Naive thymus-derived CD4-positive, alpha-beta T cell (primary cell): ENCODE data around the gene SH2D3C. TPM values are rescaled to one million over a fixed set of nuclear protein-coding genes. Genes with fewer than 3 reads are reported as not detected.
A peak's percentile ranks its signal among the peaks of the same experiment; 100 is the strongest.
"Not testable (repeated sequence)": the region's sequence is repeated elsewhere in the genome, so short reads cannot be mapped to it uniquely, and the experiment has no call there.

Source experiments
- ATAC-seq: fragments of 150-1000 bp; cut with Tn5 transposase; 2 replicates; pipeline ENCODE4 v1.10.0; 2021; ENCODE audit warnings: mild to moderate bottlenecking, moderate library complexity
- CTCF ChIA-PET: fragments of 350-600 bp; sonication (Branson Sonifier 250); formaldehyde crosslinking; loops from one replicate; lab custom pipeline; 2021; ENCODE audit warnings: antibody characterized with exemption; lab: Charles Lee
- POLR2A ChIA-PET: fragments of 350-600 bp; sonication (Branson Sonifier 250); formaldehyde crosslinking; loops from one replicate; lab custom pipeline; 2021; ENCODE audit warnings: antibody characterized with exemption, inconsistent platforms; lab: Charles Lee
- DNase-seq, 9 donors: peaks; one replicate each; pipeline versions ENCODE4 v3.0.0 to v3.0.0-alpha.2; 2020 to 2022; ENCODE audit warnings: mixed read lengths in 1 of 9
- H3K27ac ChIP-seq: one replicate; pipeline ENCODE4 v1.7.0; 2013; ENCODE audit warnings: mild to moderate bottlenecking, low read depth, low read length, moderate library complexity
- H3K27me3 ChIP-seq, 2 donors: one replicate each; pipeline ENCODE4 v1.7.0; 2013; ENCODE audit warnings: low read length in 2 of 2, mild to moderate bottlenecking in 2 of 2, moderate library complexity in 2 of 2; ENCODE audit not compliant: control insufficient read depth in 2 of 2, insufficient read depth in 2 of 2
- H3K36me3 ChIP-seq, 3 experiments: 1 replicate in 2 of 3; 2 replicates in 1 of 3; pipeline ENCODE4 v1.7.0; 2013; ENCODE audit warnings: low read length in 3 of 3, mild to moderate bottlenecking in 3 of 3, moderate library complexity in 1 of 3; ENCODE audit not compliant: insufficient read depth in 3 of 3, control insufficient read depth in 2 of 3
- H3K4me1 ChIP-seq, 2 donors: one replicate each; pipeline ENCODE4 v1.7.0; 2013; ENCODE audit warnings: low read length in 2 of 2, mild to moderate bottlenecking in 2 of 2, moderate library complexity in 1 of 2; ENCODE audit not compliant: control insufficient read depth in 2 of 2, insufficient read depth in 2 of 2
- H3K4me3 ChIP-seq: 2 replicates; pipeline ENCODE4 v1.7.0; 2013; ENCODE audit warnings: mild to moderate bottlenecking, low read length
- H3K9me3 ChIP-seq, 3 experiments: 1 replicate in 2 of 3; 2 replicates in 1 of 3; pipeline ENCODE4 v1.7.0; 2013; ENCODE audit warnings: low read length in 3 of 3; ENCODE audit not compliant: control insufficient read depth in 2 of 3
- H3K27ac Mint-ChIP-seq, 9 donors: one replicate each; pipeline ENCODE4 v1.8.0; 2020 to 2022; ENCODE audit warnings: mixed read lengths in 9 of 9, mild to moderate bottlenecking in 8 of 9, moderate library complexity in 5 of 9, inconsistent platforms in 2 of 9
- H3K27me3 Mint-ChIP-seq, 5 donors: one replicate each; pipeline ENCODE4 v1.8.0; 2021 to 2022; ENCODE audit warnings: mixed read lengths in 5 of 5, mild to moderate bottlenecking in 1 of 5
- H3K36me3 Mint-ChIP-seq, 5 donors: one replicate each; pipeline ENCODE4 v1.8.0; 2020 to 2022; ENCODE audit warnings: mixed read lengths in 5 of 5, mild to moderate bottlenecking in 3 of 5, inconsistent platforms in 1 of 5
- H3K4me1 Mint-ChIP-seq, 7 donors: one replicate each; pipeline ENCODE4 v1.8.0; 2020 to 2022; ENCODE audit warnings: mixed read lengths in 7 of 7, mild to moderate bottlenecking in 3 of 7, inconsistent platforms in 1 of 7
- H3K4me3 Mint-ChIP-seq, 10 donors: one replicate each; pipeline ENCODE4 v1.8.0; 2020 to 2022; ENCODE audit warnings: mild to moderate bottlenecking in 10 of 10, mixed read lengths in 10 of 10, moderate library complexity in 6 of 10, inconsistent platforms in 2 of 10
- H3K9me3 Mint-ChIP-seq, 11 donors: one replicate each; pipeline ENCODE4 v1.8.0; 2020 to 2022; ENCODE audit warnings: mixed read lengths in 11 of 11, mild to moderate bottlenecking in 4 of 11, inconsistent platforms in 1 of 11, moderate library complexity in 1 of 11
- intact Hi-C, 2 donors: fragments of 100-400 bp; cut with micrococcal nuclease; formaldehyde crosslinking; loops; one replicate each; pipeline ENCODE4 v1.15.1; 2023
- polyA plus RNA-seq, 2 donors: library from polyadenylated mRNA; unstranded; fragments of 300-500 nt; fragmentation: Illumina TruSeq; gene quantifications; one replicate each; pipeline ENCODE4 v1.2.3, GENCODE V29; 2021
- total RNA-seq, 6 experiments: library from RNA in 5 of 6; stranded (reverse) in 5 of 6; gene quantifications; 1 replicate in 5 of 6; 2 replicates in 1 of 6; pipeline ENCODE4 v1.2.3 and lab custom pipeline; 2021 to 2026

SH2D3C gene
- total and polyA plus RNA-seq, 7 experiments from 2014 or later = 20.9 to 72.9 (median 51.9) TPM

- H3K36me3 ChIP-seq, H3K27me3 ChIP-seq, intact Hi-C loops, H3K4me3 ChIP-seq, H3K9me3 Mint-ChIP-seq, ATAC-seq, H3K27me3 Mint-ChIP-seq, H3K9me3 ChIP-seq: not testable (repeated sequence)
- peak overlapping the region in 6 of 10 donors; percentile 21 to 94 (median 37) for H3K4me3 Mint-ChIP-seq
- Histone ChIP-seq H3K27ac (peak overlapping the region; percentile 88), H3K4me1 (peaks cover 56% of the 10 kb centered on the region in 2 donors)
- peak overlapping the region in 8 of 9 donors; percentile 5 to 98 (median 91) for H3K27ac Mint-ChIP-seq
- peaks cover 0 to 22% (median 4%) of the 10 kb centered on the region in 5 donors for H3K36me3 Mint-ChIP-seq
- H3K4me1 Mint-ChIP-seq = peaks cover 34 to 76% (median 64%) of the 10 kb centered on the region in 7 donors
- ChIA-PET POLR2A (interaction anchor here (1.1 kb wide), 1 partner anchor 10 kb away, joined by 4 read pairs; no protein-coding TSS in a partner anchor), CTCF (interaction anchor here (1.8 kb wide), 1 partner anchor 140 kb away, joined by 7 read pairs; no protein-coding TSS in a partner anchor)
- peak in 3 of 9 donors; percentile 28 to 44 (median 33) for DNase-seq
Observed at GRCh38 chr9:127780909-127781308, 2.4 kb upstream of the SH2D3C start.

- POLR2A ChIA-PET = interaction anchor here (0.6 to 1.2 kb wide), 4 partner anchors 9 to 188 kb away, joined by 3 to 4 read pairs (median 3); no protein-coding TSS in a partner anchor
- DNase-seq (no peak), ATAC-seq (no peak)
- H3K36me3 ChIP-seq = peaks cover 0 to 4% (median 0%) of the 10 kb centered on the region in 3 experiments
- H3K4me3 ChIP-seq = no peak overlapping the region
- peaks cover 56 to 59% of the 10 kb centered on the region in 2 donors for H3K4me1 ChIP-seq
- H3K9me3 Mint-ChIP-seq = no peaks in the 10 kb centered on the region
- H3K27me3 Mint-ChIP-seq = no peaks in the 10 kb centered on the region
- no peaks in the 10 kb centered on the region for H3K9me3 ChIP-seq
- H3K27me3 ChIP-seq = no peaks in the 10 kb centered on the region
- H3K27ac ChIP-seq = peak overlapping the region; percentile 88
- H3K4me3 Mint-ChIP-seq = peak overlapping the region; percentile 17 to 100 (median 94)
- intact Hi-C loops = no loop called here
- peak overlapping the region; percentile 36 to 98 (median 92) for H3K27ac Mint-ChIP-seq
- H3K4me1 Mint-ChIP-seq = peaks cover 34 to 76% (median 64%) of the 10 kb centered on the region in 7 donors
- CTCF ChIA-PET = interaction anchor here (1.2 to 1.8 kb wide), 2 partner anchors 17 to 141 kb away, joined by 3 to 7 read pairs; no protein-coding TSS in a partner anchor
- H3K36me3 Mint-ChIP-seq = peaks cover 0 to 22% (median 4%) of the 10 kb centered on the region in 5 donors
Observed at GRCh38 chr9:127780126-127780885, 1.8 kb upstream of the SH2D3C start.

GRCh38 chr9:127779136-127779981, 893 bp upstream of the SH2D3C start:
- peaks cover 51 to 59% of the 10 kb centered on the region in 2 donors for H3K4me1 ChIP-seq
- DNase-seq (peak in 1 of 9 donors; percentile 64), ATAC-seq (peak; percentile 39)
- H3K9me3 Mint-ChIP-seq = no peaks in the 10 kb centered on the region
- peak overlapping the region; percentile 94 to 100 (median 98) for H3K4me3 Mint-ChIP-seq
- intact Hi-C loops = loop anchor here (1.0 to 10.0 kb wide), 6 partner anchors 8 to 495 kb away; partner anchors contain the start of genes GOLGA2 (in 1 of the 2), PTGES2 (in 1 of the 2), STXBP1 (in 1 of the 2) and SWI5 (in 1 of the 2)
- no peaks in the 10 kb centered on the region for H3K27me3 Mint-ChIP-seq
- peaks cover 0 to 11% (median 1%) of the 10 kb centered on the region in 3 experiments for H3K36me3 ChIP-seq
- peaks cover 32 to 76% (median 60%) of the 10 kb centered on the region in 7 donors for H3K4me1 Mint-ChIP-seq
- no peaks in the 10 kb centered on the region for H3K27me3 ChIP-seq
- no peaks in the 10 kb centered on the region for H3K9me3 ChIP-seq
- H3K27ac Mint-ChIP-seq = peak overlapping the region; percentile 88 to 98 (median 94)
- H3K27ac ChIP-seq = peak overlapping the region; percentile 88
- ChIA-PET CTCF (interaction anchor here (0.8 to 2.1 kb wide), 4 partner anchors 16 to 142 kb away, joined by 3 to 9 read pairs (median 5); partner anchors contain the start of gene TOR2A), POLR2A (interaction anchor here (0.6 to 1.9 kb wide), 11 partner anchors 9 to 189 kb away, joined by 3 to 19 read pairs (median 5); partner anchors contain the start of gene TOR2A)
- peak overlapping the region; percentile 97 for H3K4me3 ChIP-seq
- H3K36me3 Mint-ChIP-seq = peaks cover 0 to 24% (median 4%) of the 10 kb centered on the region in 5 donors

- intact Hi-C loops = loop anchor here (5.0 to 10.0 kb wide), 5 partner anchors 165 to 497 kb away; partner anchors contain the start of genes GOLGA2 (in 1 of the 2), PTGES2 (in 1 of the 2), STXBP1 (in 1 of the 2) and SWI5 (in 1 of the 2)
- Mint-ChIP-seq H3K4me3 (peak overlapping the region; percentile 94 to 100 (median 98)), H3K9me3 (no peaks in the 10 kb centered on the region), H3K27me3 (no peaks in the 10 kb centered on the region), H3K4me1 (peaks cover 21 to 69% (median 51%) of the 10 kb centered on the region in 7 donors), H3K36me3 (peaks cover 4 to 31% (median 5%) of the 10 kb centered on the region in 5 donors), H3K27ac (peak overlapping the region; percentile 90 to 98 (median 94))
- ChIA-PET POLR2A (interaction anchor here (0.9 to 1.8 kb wide), 2 partner anchors 11 to 127 kb away, joined by 3 to 5 read pairs; no protein-coding TSS in a partner anchor), CTCF (interaction anchor here (0.8 to 2.1 kb wide), 2 partner anchors 42 to 189 kb away, joined by 5 to 9 read pairs; partner anchors contain the start of gene TOR2A)
- Histone ChIP-seq H3K4me3 (peak overlapping the region; percentile 97), H3K36me3 (peaks cover 8 to 30% (median 11%) of the 10 kb centered on the region in 3 experiments), H3K9me3 (no peaks in the 10 kb centered on the region), H3K27me3 (no peaks in the 10 kb centered on the region), H3K4me1 (peaks cover 39 to 47% of the 10 kb centered on the region in 2 donors), H3K27ac (peak overlapping the region; percentile 88)
- ATAC-seq (no peak), DNase-seq (no peak)
Observed at GRCh38 chr9:127777368-127777980, 992 bp downstream of the SH2D3C start.

GRCh38 chr9:127776924-127777289, 1.6 kb downstream of the SH2D3C start:
- H3K4me1 Mint-ChIP-seq = peaks cover 21 to 66% (median 49%) of the 10 kb centered on the region in 7 donors
- DNase-seq (no peak), ATAC-seq (no peak)
- H3K27me3 ChIP-seq = no peaks in the 10 kb centered on the region
- ChIA-PET POLR2A (interaction anchor here (0.7 to 3.4 kb wide), 9 partner anchors 8 to 129 kb away, joined by 3 to 30 read pairs (median 5); partner anchors contain the start of genes CDK9, FPGS and TOR2A), CTCF (interaction anchor here (0.7 to 2.7 kb wide), 3 partner anchors 8 to 42 kb away, joined by 3 to 12 read pairs (median 4); partner anchors contain the start of genes CDK9 and TOR2A)
- peaks cover 37 to 44% of the 10 kb centered on the region in 2 donors for H3K4me1 ChIP-seq
- H3K9me3 ChIP-seq = no peaks in the 10 kb centered on the region
- H3K36me3 Mint-ChIP-seq = peaks cover 4 to 31% (median 5%) of the 10 kb centered on the region in 5 donors
- no peaks in the 10 kb centered on the region for H3K27me3 Mint-ChIP-seq
- peak overlapping the region; percentile 90 to 98 (median 94) for H3K27ac Mint-ChIP-seq
- H3K27ac ChIP-seq = peak overlapping the region; percentile 88
- no peaks in the 10 kb centered on the region for H3K9me3 Mint-ChIP-seq
- peak overlapping the region; percentile 97 for H3K4me3 ChIP-seq
- H3K36me3 ChIP-seq = peaks cover 11 to 35% (median 17%) of the 10 kb centered on the region in 3 experiments
- H3K4me3 Mint-ChIP-seq = peak overlapping the region; percentile 94 to 100 (median 98)
- intact Hi-C loops = loop anchor here (1.0 to 10.0 kb wide), 7 partner anchors 8 to 498 kb away; partner anchors contain the start of genes GOLGA2 (in 1 of the 2), PTGES2 (in 1 of the 2), STXBP1 (in 1 of the 2) and SWI5 (in 1 of the 2)
